A673 (cell line): ENCODE results near the gene KRT17.

Experiments used
- EZH2 ChIP-seq: fragments of 200-600 bp; sonication (generic); IDR thresholded peaks from 2 replicates; pipeline ENCODE4 v1.6.1; 2017; ENCODE audit warnings: borderline replicate concordance, low read depth, mild to moderate bottlenecking, mixed read lengths, antibody characterized with exemption, low read length; ENCODE audit not compliant: poor library complexity, severe bottlenecking
- TF ChIP-seq, protein P1 (sequence below): fragments of 300-800, 200-600 bp; sonication (generic); conservative IDR thresholded peaks from 2 replicates; pipeline ENCODE4 v1.5.1; 2017; ENCODE audit warnings: low read depth, mild to moderate bottlenecking, antibody characterized with exemption, low read length, moderate library complexity, mixed read lengths

DNA sequence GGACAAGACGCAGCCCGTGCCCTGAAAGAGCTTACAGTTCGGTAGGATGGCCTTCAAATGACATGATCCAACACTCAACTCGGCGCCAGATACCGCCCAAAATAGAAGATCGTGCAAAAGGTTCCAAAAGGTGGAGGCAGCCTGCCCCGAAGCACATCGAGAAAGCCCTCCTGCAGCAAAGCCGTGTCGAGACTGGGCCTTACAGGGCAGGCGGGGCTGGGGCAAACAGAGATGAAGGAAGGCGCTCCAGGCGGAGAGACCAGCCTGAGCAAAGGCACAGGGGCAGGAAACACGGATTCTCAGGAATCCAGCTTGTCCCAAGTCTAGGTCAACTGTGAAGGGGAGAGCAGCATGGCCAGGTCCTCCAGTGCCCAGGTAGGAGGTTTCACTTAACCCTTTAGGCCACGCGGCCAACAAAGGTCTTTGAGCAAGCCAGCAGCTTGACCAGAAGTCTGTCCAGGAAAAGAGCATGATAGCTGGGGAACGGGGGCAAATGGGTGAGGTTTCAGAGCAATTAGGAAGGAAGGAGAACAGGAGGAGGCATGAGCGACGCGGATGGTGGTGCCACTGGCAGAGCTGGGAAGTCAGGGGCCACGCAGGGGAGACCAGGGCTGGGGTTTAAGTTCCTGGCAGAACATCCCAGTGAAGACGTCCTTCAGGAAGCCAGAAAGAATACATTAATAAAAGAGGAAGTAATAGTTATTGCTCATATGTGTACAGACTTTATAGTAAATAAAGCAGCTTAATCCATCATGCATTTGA is 43.1 kb upstream of the KRT17 start:
- TF ChIP-seq, protein P1, sequence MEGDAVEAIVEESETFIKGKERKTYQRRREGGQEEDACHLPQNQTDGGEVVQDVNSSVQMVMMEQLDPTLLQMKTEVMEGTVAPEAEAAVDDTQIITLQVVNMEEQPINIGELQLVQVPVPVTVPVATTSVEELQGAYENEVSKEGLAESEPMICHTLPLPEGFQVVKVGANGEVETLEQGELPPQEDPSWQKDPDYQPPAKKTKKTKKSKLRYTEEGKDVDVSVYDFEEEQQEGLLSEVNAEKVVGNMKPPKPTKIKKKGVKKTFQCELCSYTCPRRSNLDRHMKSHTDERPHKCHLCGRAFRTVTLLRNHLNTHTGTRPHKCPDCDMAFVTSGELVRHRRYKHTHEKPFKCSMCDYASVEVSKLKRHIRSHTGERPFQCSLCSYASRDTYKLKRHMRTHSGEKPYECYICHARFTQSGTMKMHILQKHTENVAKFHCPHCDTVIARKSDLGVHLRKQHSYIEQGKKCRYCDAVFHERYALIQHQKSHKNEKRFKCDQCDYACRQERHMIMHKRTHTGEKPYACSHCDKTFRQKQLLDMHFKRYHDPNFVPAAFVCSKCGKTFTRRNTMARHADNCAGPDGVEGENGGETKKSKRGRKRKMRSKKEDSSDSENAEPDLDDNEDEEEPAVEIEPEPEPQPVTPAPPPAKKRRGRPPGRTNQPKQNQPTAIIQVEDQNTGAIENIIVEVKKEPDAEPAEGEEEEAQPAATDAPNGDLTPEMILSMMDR, result no peak
- TF ChIP-seq EZH2, result no peak
